ENCODE data around the gene MUC5AC.

DNA sequence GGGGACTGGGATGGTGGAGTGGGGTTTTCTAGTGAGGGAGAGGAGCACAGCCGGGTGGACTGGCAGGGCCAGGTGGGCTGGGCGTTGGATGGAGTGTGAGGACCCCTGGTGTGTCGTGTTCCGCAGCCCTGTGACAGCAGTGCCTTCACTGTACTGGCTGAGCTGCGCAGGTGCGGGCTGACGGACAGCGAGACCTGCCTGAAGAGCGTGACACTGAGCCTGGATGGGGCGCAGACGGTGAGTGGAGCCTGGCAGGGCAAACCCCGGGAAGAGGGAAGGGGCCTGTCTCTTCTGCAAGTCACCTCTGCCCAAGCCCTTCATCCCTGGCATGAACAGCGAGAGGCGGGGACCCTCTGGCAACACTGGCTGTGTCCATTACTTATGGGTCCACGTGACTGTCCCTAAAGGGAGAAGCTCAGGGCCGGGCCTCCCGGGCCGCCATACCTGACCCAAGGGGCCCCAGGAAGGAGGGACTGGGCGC, 10.0 kb downstream of the MUC5AC start:
- TF ChIP-seq, protein P1, sequence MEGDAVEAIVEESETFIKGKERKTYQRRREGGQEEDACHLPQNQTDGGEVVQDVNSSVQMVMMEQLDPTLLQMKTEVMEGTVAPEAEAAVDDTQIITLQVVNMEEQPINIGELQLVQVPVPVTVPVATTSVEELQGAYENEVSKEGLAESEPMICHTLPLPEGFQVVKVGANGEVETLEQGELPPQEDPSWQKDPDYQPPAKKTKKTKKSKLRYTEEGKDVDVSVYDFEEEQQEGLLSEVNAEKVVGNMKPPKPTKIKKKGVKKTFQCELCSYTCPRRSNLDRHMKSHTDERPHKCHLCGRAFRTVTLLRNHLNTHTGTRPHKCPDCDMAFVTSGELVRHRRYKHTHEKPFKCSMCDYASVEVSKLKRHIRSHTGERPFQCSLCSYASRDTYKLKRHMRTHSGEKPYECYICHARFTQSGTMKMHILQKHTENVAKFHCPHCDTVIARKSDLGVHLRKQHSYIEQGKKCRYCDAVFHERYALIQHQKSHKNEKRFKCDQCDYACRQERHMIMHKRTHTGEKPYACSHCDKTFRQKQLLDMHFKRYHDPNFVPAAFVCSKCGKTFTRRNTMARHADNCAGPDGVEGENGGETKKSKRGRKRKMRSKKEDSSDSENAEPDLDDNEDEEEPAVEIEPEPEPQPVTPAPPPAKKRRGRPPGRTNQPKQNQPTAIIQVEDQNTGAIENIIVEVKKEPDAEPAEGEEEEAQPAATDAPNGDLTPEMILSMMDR (optimal IDR thresholded peaks at IDR 0.05 in 1 of 3, IDR thresholded peaks at IDR 0.05 in 1 of 3, conservative IDR thresholded peaks at IDR 0.05 in 1 of 3; ENCODE audit: extremely low read depth in 1 of 3, insufficient read depth in 2 of 3, low read length in 3 of 3) = no peak
- no peak for TF ChIP-seq EZH2 (IDR thresholded peaks at IDR 0.05; ENCODE audit: low read length)
